Retina (tissue), 1 donor: ENCODE measurements around the gene SPAG17.

Experiments
- DNase-seq: peaks from one replicate; pipeline ENCODE4 v3.0.0-alpha.2; 2016

SPAG17 gene

DNA sequence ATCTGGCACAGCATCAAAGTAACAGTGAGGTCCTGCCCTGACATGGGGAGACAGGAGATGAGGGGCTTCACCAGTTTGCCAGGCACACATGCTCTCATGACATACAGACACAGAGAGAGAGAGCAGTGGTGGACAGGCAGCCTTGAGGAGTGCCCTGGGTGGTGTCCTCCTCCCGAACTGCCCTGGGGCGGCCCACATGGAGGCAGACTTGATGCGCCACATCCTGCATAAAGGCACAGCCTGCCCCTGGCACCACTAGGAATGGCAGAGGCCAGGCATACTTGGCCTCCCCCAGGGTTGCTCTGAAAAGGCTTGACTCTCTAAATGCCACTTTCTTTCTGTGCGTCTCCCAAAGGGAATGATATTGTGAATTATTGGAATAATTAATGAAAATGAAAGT lies 67.5 kb downstream of the SPAG17 start:
- DNase-seq, result no peak

DNA sequence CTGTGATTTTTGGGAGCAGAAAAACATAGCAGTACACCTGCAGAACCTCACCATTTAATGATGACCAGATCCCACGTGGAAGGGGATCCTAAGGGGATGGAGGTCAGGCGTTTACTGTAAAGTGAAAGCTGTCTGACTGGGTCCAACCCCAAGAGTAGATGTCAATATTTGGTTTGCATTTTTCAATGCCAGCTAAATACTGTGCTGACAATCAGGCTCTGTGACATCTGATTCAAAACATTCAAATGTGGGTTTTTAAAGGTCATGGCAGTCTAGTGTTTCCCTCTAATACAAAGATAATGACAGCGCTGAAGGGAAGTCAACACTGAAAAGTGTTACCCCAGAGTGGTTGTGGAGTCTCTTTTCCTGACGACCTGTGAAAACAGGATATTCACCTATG lies 68.1 kb downstream of the SPAG17 start:
- DNase-seq, result no peak

DNA sequence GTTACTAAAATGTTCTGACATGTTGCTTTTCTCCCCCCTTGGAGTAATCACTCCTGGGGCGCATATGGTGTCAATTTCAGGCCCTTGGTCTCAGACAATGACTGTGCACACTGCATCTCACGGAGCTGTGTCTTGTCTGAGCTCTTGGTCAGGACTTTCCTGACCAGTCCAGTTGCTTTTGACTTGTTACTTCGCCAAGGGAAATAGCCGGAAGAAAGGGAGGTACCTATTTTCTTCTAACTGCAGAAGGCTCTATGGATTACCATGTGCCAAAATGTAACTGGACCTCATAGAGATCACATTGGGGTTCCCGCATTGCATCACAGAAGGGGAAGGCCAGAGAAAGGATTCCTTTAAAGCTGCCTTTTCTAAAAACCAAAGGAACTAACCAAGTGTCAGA lies 68.6 kb downstream of the SPAG17 start:
- no peak for DNase-seq

GRCh38 chr1:118115567-118116295 lies 69.3 kb downstream of the SPAG17 start:
- no peak for DNase-seq

- no peak for DNase-seq
Measured at GRCh38 chr1:118113261-118113660, 71.8 kb downstream of the SPAG17 start.

DNA sequence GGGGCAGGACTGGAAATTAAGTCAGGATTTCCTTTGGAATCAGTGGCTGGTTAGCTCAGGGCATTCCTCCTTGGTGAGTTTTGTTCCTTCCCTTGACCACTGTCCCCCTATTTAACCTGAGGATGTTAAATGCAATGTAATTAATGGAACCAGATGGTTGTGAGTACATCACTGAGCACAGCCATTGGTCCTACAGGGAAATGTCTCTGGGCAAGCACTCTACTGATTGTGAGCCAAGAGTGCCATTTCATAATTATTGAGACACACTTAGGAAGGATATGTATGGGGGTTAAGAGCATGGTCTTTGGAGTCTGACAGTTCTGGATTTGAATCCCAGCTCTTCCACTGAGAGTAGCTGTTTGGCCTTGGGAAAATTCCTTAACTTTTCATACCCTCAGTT lies 74.4 kb downstream of the SPAG17 start:
- DNase-seq, result no peak

- no peak for DNase-seq
Measured at GRCh38 chr1:118104951-118105350, 80.1 kb downstream of the SPAG17 start.

DNA sequence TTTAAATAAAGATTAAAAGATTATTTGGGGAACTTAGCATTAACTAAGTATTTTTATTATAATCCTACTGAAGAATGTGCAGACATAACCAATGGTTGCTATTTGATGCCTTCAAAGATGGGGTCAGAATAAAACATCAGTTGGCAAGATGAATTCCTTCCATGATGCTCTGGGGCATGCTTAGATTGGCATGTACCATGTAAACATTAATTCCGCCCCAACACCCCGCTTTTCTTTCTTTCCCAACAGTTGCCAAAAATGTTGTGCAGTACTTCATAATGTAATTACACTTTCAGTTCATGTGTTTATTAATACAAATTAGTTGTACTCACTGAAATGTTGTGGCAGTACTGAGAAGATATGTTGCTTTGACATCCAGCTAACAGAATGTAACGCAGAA lies 82.6 kb downstream of the SPAG17 start:
- DNase-seq, result no peak

DNA sequence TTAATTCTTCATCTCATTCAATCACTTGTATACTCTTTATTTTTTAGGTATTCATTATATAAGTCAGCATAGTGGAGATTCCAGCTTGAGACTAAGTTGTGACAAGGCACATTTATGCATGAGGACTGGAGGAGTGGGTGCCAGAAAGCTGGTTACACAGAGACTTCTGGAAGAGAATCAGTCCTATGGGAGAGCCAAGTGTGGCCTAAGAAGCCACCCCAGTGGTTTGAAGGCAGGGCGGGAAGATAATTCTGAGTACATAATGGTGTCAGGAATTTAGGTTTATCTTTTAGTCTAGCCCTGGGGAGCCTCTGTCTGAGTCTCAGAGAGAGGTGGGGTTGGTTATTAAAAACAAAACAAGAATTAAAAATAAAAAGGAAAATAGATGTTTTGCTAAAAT lies 83.0 kb downstream of the SPAG17 start:
- DNase-seq, result no peak

GRCh38 chr1:118101515-118101844 lies 83.5 kb downstream of the SPAG17 start:
- DNase-seq, result no peak

DNA sequence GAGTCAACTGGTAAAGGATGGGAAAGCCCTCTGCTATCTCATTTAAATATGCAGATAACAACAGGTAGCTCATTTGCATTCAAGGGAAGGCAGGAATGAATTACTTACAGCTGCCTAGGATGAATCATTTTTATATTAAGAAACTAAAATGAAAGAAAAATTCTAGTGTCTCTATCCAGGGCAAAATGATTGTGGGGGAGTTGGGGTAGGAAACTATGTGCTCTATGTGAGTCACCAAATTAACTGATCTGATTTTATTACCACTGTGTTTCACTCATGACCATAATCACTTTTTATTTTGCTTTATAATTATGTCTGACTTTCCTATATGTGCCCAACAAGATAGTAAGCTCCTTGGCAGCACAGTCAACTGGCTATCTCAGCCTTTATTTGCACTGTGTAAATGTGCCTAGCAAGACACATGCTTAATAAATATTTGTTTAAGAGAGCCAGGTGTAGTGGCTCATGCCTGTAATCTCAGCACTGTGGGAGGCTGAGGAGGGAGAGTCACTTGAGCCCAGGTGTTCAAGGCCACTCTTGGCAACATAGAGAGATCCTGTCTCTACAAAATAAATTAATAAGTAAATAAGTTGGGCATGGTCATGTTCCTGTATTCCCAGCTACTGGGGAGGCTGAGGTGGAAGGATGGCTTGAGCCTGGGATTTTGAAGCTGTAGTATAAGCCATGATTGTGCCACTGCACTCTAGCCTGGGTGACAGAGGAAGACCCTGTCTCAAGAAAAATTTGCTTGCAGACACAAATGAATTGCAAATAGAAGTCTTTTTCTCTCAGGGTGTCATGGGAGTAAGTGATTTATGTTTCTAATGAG lies 84.1 kb downstream of the SPAG17 start:
- no peak for DNase-seq

GRCh38 chr1:118099686-118100085 lies 85.3 kb downstream of the SPAG17 start:
- no peak for DNase-seq

DNA sequence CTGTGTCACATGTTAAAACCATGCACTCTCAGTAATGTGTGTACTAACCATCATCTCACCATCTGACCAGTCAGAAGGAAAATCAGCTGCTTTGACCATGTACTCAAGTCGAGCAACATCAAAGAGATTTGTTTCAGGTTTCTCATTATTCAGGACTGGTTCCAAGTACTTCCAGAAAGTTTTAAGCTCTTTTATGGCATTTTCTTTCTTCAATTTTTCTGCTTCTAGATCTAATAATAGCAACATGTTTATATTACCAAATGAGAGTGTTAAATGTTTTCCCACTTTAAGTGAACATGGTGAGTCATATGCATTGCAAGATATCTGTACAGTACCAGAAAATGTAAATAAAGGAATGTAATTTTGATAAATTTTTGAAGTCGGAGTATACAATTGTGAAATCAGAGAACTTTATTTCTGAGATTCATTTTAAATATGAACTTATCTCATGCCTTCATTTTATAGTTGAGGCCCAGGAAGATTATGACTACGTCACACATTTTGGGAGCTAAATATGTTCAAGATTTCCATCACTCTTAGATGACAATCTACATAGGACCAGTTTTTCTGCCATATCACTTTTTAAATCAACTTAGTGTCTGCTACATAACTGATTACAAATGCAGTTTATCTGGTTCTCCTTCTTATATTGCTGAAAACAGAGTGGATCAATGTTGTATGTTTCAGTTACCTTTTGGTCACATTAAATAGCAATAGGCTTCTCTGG lies 87.2 kb downstream of the SPAG17 start:
- DNase-seq, result no peak

DNA sequence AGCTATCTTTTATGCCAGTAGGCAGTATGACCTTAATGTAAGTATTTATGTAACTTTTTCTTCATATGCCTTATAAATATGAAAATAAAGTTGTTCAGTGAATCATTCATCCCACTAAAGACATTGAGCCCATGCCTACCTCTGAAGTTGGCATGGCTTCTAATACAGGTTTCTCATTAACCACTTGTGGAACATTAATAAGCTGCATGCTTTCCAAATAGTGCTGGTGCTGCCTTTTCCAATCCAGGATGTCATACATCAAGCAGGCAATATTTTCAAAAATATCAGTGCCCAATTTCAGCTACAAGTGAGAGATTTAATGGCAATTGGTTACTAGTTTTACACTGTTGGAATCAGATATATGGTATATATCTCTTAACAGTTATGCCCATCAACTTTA lies 92.0 kb downstream of the SPAG17 start:
- DNase-seq, result no peak

DNA sequence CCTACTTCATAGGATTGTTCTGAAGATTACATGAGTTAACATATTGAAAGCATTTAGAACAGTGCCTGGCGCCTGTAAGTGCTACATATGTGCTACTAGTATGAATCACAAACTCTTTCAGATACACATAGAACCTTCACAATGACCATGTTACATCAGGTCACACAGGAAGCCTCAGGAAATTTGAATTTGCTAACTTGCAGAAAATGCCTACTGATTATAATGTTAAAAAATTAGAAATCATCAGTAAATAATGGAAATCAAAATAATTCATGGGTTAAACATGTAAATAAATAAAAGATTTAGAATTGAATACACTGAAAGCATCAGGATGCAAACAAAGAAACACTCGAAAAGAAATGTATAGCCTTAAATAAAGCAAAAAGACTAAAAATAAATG lies 94.9 kb downstream of the SPAG17 start:
- no peak for DNase-seq

GRCh38 chr1:118085365-118085764 lies 99.7 kb downstream of the SPAG17 start:
- DNase-seq, result no peak

DNA sequence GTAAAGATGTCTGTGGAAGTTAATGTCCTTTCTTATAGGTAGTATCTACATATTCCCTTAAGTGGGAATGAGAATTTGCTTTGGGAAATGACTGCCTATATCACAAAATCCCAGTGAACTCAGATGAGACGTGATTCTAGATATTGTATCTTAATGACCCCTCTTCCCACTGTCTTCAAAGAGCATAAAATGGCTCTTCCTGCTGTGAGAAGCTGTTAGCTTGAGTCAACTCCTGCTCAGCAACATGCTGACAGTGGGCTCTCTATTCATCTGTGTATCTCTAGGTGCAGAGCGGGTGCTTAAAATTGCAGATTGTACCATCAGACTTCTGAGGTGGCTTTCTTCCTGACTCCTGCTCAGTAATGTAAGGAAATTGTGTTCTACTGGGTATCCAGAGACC lies 100.6 kb downstream of the SPAG17 start:
- DNase-seq, result no peak

- no peak for DNase-seq
Measured at GRCh38 chr1:118082984-118083383, 102.0 kb downstream of the SPAG17 start.

- DNase-seq, result no peak
Measured at GRCh38 chr1:118081387-118081786, 103.6 kb downstream of the SPAG17 start.

GRCh38 chr1:118077331-118078045 lies 107.5 kb downstream of the SPAG17 start:
- DNase-seq, result no peak

GRCh38 chr1:118075116-118075515 lies 109.9 kb downstream of the SPAG17 start:
- DNase-seq, result no peak

- no peak for DNase-seq
Measured at GRCh38 chr1:118073648-118074435, 111.2 kb downstream of the SPAG17 start.
